ENCODE results near the gene EHHADH. TPM values are rescaled to one million over a fixed set of nuclear protein-coding genes. Genes with fewer than 3 reads are reported as not detected.

Gene EHHADH
- total and polyA plus RNA-seq, 4 donors, result 44.3 to 378 (median 94.9) TPM

GRCh38 chr3:185175370-185175987 lies 78.4 kb downstream of the EHHADH start:
- DNase-seq (ENCODE audit: low spot score), result peak; percentile 44
- peak overlapping the region in 1 of 2 donors; percentile 16 for H3K27ac ChIP-seq (ENCODE audit: low read depth in 1 of 2, low read length in 2 of 2)
- 58% methylated on average over 15 of the region's 15 CpGs for WGBS
- peaks cover 0 to 3% (median 3%) of the 10 kb centered on the region in 4 donors for H3K4me1 ChIP-seq (ENCODE audit: control insufficient read depth in 4 of 4, insufficient read depth in 4 of 4, low read length in 3 of 4)
- no peaks in the 10 kb centered on the region for H3K27me3 ChIP-seq (ENCODE audit: control insufficient read depth in 4 of 4, insufficient read depth in 4 of 4, low read length in 3 of 4)
- no peaks in the 10 kb centered on the region for H3K9me3 ChIP-seq (ENCODE audit: control insufficient read depth in 4 of 4, low read length in 3 of 4)
- H3K36me3 ChIP-seq (ENCODE audit: control insufficient read depth in 4 of 4, insufficient read depth in 3 of 4, low read depth in 1 of 4, low read length in 3 of 4), result no peaks in the 10 kb centered on the region
- no peak overlapping the region for H3K9ac ChIP-seq (ENCODE audit: low read depth in 1 of 2, low read length in 2 of 2)
- TF ChIP-seq RAD21 (IDR thresholded peaks at IDR 0.05) (peak; percentile 5 to 23), NR2F2 (IDR thresholded peaks at IDR 0.05) (peak; percentile 5), FOXA1 (IDR thresholded peaks at IDR 0.05) (no peak), SP1 (IDR thresholded peaks at IDR 0.05) (peak; percentile 9)
- TF ChIP-seq, protein P1, sequence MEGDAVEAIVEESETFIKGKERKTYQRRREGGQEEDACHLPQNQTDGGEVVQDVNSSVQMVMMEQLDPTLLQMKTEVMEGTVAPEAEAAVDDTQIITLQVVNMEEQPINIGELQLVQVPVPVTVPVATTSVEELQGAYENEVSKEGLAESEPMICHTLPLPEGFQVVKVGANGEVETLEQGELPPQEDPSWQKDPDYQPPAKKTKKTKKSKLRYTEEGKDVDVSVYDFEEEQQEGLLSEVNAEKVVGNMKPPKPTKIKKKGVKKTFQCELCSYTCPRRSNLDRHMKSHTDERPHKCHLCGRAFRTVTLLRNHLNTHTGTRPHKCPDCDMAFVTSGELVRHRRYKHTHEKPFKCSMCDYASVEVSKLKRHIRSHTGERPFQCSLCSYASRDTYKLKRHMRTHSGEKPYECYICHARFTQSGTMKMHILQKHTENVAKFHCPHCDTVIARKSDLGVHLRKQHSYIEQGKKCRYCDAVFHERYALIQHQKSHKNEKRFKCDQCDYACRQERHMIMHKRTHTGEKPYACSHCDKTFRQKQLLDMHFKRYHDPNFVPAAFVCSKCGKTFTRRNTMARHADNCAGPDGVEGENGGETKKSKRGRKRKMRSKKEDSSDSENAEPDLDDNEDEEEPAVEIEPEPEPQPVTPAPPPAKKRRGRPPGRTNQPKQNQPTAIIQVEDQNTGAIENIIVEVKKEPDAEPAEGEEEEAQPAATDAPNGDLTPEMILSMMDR (IDR thresholded peaks at IDR 0.05; ENCODE audit: low read depth, low read length, missing input control), result no peak
- H3K4me3 ChIP-seq (ENCODE audit: low read depth in 1 of 3, low read length in 3 of 3), result no peak overlapping the region

GRCh38 chr3:185172086-185173049 lies 81.5 kb downstream of the EHHADH start:
- no peaks in the 10 kb centered on the region for H3K27me3 ChIP-seq (ENCODE audit: control insufficient read depth in 4 of 4, insufficient read depth in 4 of 4, low read length in 3 of 4)
- no peak overlapping the region for H3K9ac ChIP-seq (ENCODE audit: low read depth in 1 of 2, low read length in 2 of 2)
- no peaks in the 10 kb centered on the region for H3K9me3 ChIP-seq (ENCODE audit: control insufficient read depth in 4 of 4, low read length in 3 of 4)
- H3K27ac ChIP-seq (ENCODE audit: low read depth in 1 of 2, low read length in 2 of 2), result no peak overlapping the region
- no peaks in the 10 kb centered on the region for H3K36me3 ChIP-seq (ENCODE audit: control insufficient read depth in 4 of 4, insufficient read depth in 3 of 4, low read depth in 1 of 4, low read length in 3 of 4)
- no peak overlapping the region for H3K4me3 ChIP-seq (ENCODE audit: low read depth in 1 of 3, low read length in 3 of 3)
- no peak for DNase-seq (ENCODE audit: low spot score)
- TF ChIP-seq FOXA2 (IDR thresholded peaks at IDR 0.05) (no peak), GABPA (IDR thresholded peaks at IDR 0.05 in 1 of 2, conservative IDR thresholded peaks at IDR 0.05 in 1 of 2) (no peak), YY1 (IDR thresholded peaks at IDR 0.05) (no peak), EGR1 (IDR thresholded peaks at IDR 0.05; ENCODE audit: low read depth in 2 of 2) (no peak), FOXA1 (IDR thresholded peaks at IDR 0.05) (no peak)
- TF ChIP-seq, protein P2, sequence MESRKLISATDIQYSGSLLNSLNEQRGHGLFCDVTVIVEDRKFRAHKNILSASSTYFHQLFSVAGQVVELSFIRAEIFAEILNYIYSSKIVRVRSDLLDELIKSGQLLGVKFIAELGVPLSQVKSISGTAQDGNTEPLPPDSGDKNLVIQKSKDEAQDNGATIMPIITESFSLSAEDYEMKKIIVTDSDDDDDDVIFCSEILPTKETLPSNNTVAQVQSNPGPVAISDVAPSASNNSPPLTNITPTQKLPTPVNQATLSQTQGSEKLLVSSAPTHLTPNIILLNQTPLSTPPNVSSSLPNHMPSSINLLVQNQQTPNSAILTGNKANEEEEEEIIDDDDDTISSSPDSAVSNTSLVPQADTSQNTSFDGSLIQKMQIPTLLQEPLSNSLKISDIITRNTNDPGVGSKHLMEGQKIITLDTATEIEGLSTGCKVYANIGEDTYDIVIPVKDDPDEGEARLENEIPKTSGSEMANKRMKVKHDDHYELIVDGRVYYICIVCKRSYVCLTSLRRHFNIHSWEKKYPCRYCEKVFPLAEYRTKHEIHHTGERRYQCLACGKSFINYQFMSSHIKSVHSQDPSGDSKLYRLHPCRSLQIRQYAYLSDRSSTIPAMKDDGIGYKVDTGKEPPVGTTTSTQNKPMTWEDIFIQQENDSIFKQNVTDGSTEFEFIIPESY (IDR thresholded peaks at IDR 0.05), result no peak
- 86% methylated on average over 11 of the region's 11 CpGs for WGBS
- peaks cover 0 to 3% (median 3%) of the 10 kb centered on the region in 4 donors for H3K4me1 ChIP-seq (ENCODE audit: control insufficient read depth in 4 of 4, insufficient read depth in 4 of 4, low read length in 3 of 4)
